HG03575 (cell line): ENCODE results near the gene DNAJC7.
"Not testable (repeated sequence)": the region's sequence is repeated elsewhere in the genome, so short reads cannot be mapped to it uniquely, and the experiment has no call there.

Experiments
- ATAC-seq: cut with Tn5 transposase; IDR thresholded peaks from one replicate; pipeline ENCODE4 v1.9.1; 2021; ENCODE audit not compliant: unreplicated experiment, insufficient number of reproducible peaks, low FRiP score; ENCODE audit errors: extremely low read depth

The DNAJC7 gene

GRCh38 chr17:42018988-42019387, 1.7 kb upstream of the DNAJC7 start:
- no peak for ATAC-seq

DNA sequence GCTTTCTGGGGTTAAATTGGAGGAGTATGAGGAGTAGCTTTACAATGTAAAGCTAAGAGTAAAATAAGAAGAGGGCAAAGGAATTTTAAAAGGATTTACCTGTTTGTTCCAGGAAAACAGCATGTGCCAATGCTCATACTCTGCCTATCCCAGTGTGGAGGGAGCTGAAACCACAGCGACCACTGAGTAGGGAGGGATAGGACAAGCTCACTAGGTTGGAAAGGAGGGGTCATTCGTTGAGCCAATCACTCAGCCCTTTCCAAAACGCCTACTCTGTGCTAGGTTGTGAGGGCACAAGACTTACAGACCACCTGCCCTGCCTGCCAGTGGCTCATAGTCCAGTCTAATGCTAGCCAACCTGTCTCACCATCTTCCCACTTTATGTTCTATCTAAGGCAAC, 1.1 kb upstream of the DNAJC7 start:
- no peak for ATAC-seq

DNA sequence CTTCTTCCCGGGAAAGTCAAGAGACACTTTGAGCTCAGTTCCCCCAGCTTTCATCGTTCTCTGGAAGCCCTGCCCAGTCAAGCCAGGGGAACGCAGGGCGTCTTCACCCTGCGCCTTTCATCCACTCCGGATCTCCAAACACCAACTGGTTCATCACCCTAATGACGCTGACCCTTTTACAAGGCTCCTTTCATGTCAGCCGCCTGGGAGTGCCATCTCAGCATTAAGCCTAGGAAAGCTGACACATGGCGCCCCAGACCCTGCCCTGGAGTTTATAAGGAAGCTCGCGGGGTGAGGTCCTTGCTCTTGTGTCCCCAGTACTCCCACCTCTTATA, 594 bp upstream of the DNAJC7 start:
- no peak for ATAC-seq

DNA sequence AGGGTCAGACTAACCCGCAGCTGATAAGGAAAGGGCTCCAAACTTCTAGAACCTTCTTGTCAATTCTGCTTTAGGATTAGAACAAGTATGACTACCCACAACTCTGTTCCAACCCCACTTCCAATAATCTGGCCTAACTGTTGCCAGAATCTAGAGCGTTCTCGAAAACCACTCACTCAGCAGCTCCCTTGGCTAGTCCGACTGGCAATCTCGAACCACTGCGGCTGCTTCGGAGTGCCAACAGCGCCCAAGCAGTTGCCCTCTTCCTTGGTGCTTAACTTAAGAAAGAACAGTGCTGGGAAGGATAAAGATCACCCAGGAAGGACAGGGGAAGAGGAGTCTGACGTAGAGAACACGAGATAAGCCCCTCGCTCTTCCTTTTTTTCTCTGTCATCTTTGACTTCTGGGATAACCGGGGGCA, 818 bp downstream of the DNAJC7 start:
- ATAC-seq, result no peak

GRCh38 chr17:42013740-42014139, 3.5 kb downstream of the DNAJC7 start:
- not testable (repeated sequence) for ATAC-seq

DNA sequence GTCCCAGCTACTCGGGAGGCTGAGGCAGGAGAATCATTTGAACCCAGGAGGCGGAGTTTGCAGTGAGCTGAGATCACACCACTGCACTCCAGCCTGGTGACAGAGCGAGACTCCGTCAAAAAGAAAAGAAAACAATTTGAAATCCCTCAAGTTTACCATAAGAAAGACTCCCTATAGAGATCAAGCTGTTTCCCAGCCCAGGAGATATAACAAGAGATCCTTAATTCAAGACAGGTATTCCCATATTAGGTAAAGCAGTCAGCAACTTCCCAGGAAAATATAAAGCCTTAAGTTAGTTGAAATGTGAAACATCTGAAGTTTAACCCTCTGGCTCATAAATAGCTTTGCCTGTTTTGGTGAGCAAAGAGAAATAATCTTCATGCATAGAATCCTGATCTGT, 4.9 kb downstream of the DNAJC7 start:
- not testable (repeated sequence) for ATAC-seq

DNA sequence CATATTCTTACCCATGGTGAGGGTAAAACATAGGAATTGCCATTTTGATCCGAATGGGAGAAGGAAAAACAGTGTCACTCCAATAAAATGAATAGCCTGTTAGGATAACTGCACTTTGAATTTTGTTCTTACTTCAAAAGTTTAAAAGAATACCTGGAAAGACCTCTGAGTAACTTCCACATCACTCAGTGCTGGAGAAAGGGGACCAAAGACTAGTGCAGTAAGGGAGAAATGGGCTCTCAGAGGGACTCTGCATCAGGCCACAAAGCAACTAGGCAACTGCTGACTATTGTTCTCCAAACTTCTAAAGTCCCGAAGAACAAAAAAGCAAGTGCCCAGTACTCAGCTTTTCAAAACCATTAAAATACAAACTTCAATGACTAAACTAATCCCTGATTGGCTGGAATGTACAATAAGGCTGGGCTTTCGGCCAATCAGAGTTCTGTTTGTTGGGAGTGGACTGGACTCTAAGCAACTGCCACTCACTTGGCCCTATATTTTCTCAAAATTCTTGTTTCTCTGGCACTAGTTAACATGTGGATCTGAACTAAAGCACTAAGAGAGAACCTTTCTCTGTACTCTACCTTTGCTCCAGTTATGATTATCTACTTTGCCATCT, 6.2 kb downstream of the DNAJC7 start:
- no peak for ATAC-seq

DNA sequence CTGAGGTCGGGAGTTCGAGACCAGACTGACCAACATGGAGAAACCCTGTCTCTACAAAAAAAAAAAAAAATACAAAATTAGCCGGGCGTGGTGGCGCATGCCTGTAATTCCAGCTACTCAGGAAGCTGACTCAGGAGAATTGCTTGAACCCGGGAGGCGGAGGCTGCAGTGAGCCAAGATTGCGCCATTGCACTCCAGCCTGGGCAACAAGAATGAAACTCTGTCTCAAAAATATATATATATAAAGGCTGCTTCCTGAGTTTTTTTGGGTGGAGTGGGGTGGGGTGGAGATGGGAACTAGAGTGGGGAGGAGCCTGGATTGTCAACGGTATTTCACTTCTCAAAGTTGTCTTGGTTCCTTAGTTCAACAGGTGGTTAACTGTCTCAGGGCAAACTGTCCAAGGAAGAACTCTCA, 7.0 kb downstream of the DNAJC7 start:
- ATAC-seq, result not testable (repeated sequence)

DNA sequence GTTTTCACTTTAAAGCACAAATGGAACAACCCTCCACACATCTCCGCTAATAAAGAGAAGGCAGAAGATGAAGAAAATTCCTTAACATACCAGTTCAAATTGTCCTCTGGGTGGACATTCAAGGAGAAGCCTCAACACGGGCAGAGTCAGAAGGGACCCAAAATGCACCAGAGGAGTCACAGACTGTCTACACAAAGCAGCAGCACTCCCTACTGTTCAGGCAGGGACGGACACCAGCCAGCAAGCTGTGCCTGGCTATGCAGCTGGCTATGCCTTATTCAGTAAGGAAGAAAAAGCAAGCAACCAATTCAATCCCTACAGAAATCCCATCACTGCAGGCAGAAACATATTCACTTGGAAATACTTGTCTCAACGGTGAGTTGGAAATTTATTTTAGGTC, 8.1 kb downstream of the DNAJC7 start:
- no peak for ATAC-seq

- no peak for ATAC-seq
Measured at GRCh38 chr17:42005166-42005565, 12.1 kb downstream of the DNAJC7 start.

GRCh38 chr17:42002792-42003301, 14.4 kb downstream of the DNAJC7 start:
- ATAC-seq, result no peak

GRCh38 chr17:42002175-42002791, 15.0 kb downstream of the DNAJC7 start:
- ATAC-seq, result no peak

DNA sequence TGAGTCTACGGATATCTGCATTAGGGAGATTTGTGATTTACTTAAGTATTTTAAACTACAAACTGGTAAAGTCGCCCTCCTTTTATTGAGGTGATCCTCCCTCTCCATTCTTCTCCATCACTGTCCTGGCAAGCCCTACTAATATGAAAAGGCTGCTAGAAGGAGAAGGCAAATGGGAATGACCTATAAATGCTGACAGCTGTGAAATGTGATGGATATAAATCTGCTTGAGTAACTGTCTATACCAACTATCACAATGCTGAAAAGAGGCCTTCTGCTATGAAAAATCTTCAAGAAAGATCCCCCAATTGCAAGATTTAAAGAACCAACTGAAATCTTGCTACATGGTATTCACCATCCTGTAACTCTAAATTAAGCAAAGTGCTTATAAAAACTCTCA, 15.5 kb downstream of the DNAJC7 start:
- ATAC-seq, result no peak

GRCh38 chr17:42000413-42001133, 16.7 kb downstream of the DNAJC7 start:
- no peak for ATAC-seq

GRCh38 chr17:41998497-41998896, 18.7 kb downstream of the DNAJC7 start:
- ATAC-seq, result no peak

DNA sequence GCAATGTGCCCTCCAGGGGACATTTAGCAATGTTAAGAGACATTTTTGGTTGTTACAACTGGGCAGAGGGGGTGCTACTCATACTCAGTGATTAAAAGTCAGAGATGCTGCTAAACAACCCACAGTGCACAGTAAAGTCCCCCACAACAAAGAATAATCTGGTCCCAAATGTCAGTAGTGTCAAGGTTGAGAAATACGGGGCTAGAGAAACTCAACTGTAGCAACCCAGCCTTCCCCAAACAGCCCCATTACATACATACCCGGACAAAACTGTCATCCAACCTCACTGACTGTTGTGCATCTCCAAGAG, 20.4 kb downstream of the DNAJC7 start:
- no peak for ATAC-seq

DNA sequence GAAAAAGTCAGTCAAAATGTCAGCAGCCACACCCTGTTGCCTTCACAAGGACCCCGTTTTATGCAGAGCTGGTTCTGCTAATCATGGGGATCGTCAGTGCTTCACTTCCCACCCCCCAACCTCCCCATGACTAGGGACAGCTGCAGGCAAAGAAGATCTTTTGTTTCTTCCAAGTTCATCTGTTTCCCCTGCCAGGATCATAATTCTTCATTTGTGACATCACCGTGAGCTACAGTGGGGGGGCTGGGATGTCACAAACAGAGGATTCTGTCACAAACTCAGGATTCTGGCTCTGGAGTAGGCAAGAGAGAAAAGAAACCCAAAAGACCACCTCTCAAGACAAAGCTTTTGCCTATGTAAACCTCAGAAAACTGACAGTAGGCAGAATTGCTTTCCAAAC, 24.7 kb downstream of the DNAJC7 start:
- no peak for ATAC-seq

DNA sequence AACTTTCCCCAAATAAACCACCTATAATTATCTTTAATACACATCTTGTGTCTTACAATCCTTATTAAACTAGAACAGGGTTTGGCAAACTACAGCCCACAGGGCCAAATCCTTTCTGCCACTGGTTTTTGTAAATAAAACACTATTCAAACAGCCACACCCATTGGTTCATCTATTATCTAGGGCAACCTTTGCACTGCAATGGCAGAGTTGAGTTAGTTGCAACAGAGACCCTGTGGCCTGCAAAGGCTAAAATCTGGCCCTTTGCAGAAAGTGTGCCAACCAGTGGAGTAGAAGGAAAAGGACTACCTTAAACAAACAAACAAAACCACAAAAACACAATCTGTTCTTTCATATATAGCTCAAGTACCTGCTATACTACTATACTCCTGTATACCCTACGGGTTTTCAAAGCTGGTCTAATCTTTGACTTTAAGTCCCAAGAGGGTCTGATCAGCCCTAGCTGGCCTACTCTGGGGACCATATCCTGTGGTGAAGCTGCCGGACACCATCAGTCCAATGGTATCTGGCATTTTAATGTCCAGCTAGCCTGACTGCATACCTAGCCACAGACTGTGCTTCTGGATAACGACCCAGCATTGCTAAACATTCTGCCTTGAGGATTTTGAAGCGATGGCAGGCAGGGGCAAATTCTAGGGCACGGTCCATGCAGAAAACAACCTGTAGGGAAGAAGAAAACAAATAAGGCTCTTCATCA, 27.4 kb downstream of the DNAJC7 start:
- ATAC-seq, result no peak

- no peak for ATAC-seq
Measured at GRCh38 chr17:41988418-41988817, 28.8 kb downstream of the DNAJC7 start.

DNA sequence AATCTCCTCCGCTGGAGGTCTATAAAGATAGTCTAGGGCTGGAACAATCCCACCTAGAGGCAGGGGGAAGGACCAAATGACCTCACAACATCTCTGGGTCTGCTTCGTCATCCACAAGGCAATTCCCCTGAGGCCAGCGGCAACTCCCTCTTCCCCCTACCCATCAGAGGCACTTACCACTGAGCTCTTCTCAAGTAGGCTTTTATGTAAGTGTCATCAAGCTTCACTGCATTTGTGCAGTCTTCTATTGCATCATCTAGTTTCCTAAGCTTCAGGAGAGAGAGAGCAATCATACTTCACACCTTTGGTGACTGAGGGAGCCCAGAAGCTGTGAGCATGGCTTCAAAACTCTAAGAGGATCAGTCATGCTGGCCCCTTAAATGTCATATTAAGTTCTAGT, 29.6 kb downstream of the DNAJC7 start:
- no peak for ATAC-seq
